ENCODE data around the gene FGD4.

GRCh38 chr12:32448586-32448985 lies 49.2 kb downstream of the FGD4 start:
- no peak for TF ChIP-seq CTCF (IDR thresholded peaks at IDR 0.05)
- no peak for TF ChIP-seq POLR2A (IDR thresholded peaks at IDR 0.05)
